ENCODE data around the gene CDH23.

CDH23 gene

DNA sequence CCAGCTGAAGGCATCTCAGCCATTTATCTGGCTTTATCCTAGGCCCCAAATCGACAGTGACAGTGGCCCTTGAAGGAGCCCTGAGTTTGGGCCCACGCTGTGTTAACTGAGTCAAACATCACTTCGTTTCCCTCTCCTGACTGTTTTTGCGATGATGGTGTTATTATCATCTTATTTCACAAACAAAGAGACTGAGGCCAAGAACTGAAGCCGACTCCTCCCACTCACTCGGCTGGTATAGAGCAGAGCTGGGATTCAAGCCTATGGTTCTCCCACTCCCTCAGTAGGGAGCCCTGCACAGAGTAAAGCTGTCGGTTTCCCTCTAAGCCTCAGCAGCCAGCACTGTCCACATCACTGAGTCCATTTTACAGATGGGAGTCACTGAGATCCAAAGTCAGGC is 141.0 kb downstream of the CDH23 start:
- DNase-seq (ENCODE audit: low read depth): no peak

- no peak for DNase-seq (ENCODE audit: low read depth)
Measured at GRCh38 chr10:71538608-71539260, 142.0 kb downstream of the CDH23 start.

GRCh38 chr10:71539442-71540118 is 142.9 kb downstream of the CDH23 start:
- no peak for DNase-seq (ENCODE audit: low read depth)

DNA sequence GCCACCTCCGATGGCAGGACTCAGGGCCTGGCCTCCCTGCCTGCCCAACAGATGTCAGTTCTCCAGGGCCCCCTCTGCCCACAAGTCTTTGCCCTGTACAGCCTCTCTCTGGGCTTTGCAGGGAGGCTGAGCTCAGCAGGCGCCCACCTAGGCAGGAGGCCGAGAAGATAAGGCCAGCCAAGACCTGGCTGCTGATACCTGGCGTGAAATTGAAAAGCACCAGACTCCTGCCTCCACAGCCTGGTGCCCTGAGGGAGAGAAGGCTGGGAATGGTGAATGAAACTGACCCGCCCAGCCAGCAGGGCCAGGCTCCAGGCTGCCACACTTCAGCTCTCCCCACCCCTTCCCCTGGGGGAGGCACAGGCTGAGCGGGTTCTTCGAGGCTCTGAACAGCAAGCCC is 145.8 kb downstream of the CDH23 start:
- no peak for DNase-seq (ENCODE audit: low read depth)

- DNase-seq (ENCODE audit: low read depth): no peak
Measured at GRCh38 chr10:71543608-71544170, 147.0 kb downstream of the CDH23 start.

GRCh38 chr10:71545001-71545400 is 148.3 kb downstream of the CDH23 start:
- no peak for DNase-seq (ENCODE audit: low read depth)

DNA sequence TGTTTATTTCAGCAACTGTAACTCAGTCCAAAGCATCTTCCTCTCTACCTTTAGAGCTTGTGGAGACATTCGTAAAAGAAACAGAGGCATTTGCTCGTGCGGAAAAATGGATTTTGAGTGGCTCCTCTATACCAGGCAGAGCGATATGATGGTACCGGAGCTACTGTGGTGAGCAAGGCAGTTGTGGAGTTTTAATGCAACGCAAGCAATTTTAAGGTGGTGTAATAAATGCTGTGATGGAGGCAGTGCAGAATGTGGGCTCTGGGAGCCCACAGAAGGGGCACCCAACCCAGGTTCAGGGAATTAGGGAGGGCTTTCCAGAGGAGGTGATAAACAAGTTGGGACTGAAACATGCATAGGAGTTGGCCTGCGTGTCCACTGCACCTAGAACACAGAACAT is 149.5 kb downstream of the CDH23 start:
- DNase-seq (ENCODE audit: low read depth): no peak

GRCh38 chr10:71547312-71547711 is 150.6 kb downstream of the CDH23 start:
- DNase-seq (ENCODE audit: low read depth): no peak

DNA sequence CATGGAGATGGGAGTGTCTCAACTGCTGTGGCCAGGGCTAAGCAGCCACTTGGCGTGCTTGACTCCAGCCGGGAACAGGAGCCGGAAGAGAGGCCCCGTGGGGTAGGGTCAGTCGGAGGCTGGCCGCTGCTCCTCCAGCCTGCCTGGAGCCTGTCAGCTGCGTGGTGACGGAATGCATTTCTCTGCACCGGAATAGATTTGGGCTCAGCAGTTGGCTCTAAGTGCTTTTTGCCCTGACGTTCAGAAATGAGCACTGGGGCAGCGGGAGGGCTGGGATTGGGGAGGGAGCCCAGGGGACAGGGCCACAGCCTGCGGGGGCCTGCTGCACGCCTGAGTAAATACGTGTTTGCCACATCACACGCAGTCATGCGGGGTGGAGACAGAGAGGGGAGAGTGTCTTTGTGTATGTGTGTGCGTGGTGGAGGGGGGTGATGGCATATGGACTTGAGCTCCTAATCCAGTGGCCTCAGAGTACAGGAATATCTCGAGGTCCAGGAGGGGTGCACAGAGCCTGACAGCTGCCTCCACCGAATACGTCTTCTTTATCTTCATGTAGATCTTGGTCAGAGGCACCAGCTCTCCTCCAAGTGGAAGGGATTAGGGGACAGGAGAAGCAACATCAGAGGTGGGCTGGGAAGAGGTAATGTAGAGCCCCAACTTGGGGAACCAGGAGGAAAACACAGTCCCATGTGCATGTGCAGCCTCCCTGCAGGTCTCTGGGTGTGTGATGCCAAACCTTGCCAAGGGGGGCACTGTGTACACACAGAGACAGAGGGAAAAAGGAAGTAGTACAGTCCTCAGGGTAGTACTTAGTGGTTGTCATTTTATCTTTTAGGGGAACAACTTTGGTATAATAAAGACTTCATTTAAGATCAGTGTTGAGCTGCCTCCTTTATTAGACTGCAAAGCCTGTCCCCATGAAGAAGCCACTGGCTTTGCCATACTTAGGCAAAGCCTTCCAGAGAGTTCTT is 151.4 kb downstream of the CDH23 start:
- no peak for DNase-seq (ENCODE audit: low read depth)

- no peak for DNase-seq (ENCODE audit: low read depth)
Measured at GRCh38 chr10:71549766-71550533, 153.2 kb downstream of the CDH23 start.

GRCh38 chr10:71550628-71551027 is 153.9 kb downstream of the CDH23 start:
- DNase-seq (ENCODE audit: low read depth): no peak

GRCh38 chr10:71551970-71552369 is 155.2 kb downstream of the CDH23 start:
- DNase-seq (ENCODE audit: low read depth): no peak

- DNase-seq (ENCODE audit: low read depth): no peak
Measured at GRCh38 chr10:71553432-71553831, 156.7 kb downstream of the CDH23 start.

GRCh38 chr10:71554671-71555070 is 158.0 kb downstream of the CDH23 start:
- no peak for DNase-seq (ENCODE audit: low read depth)

- DNase-seq (ENCODE audit: low read depth): no peak
Measured at GRCh38 chr10:71555087-71555723, 158.5 kb downstream of the CDH23 start.

GRCh38 chr10:71555724-71556119 is 159.0 kb downstream of the CDH23 start:
- DNase-seq (ENCODE audit: low read depth): no peak

DNA sequence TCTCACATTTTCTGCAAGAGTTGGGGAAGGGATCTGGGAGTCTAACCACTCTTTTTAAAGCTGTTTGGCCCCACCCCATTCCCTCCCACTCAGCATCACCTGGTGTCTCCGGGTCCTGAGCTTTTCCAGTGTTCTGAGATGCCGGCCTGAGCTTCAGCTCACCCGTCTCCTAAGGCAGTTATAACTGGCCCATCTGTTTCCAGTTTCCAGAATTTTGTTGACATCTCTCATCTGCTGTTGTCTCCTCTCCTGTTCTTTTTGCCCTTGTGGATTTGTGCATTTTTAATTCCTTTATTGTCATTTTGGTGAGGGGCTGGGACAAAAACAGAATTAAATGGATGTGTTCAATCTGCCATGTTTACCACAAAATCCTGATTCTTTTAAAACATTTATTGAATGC is 162.3 kb downstream of the CDH23 start:
- DNase-seq (ENCODE audit: low read depth): no peak

DNA sequence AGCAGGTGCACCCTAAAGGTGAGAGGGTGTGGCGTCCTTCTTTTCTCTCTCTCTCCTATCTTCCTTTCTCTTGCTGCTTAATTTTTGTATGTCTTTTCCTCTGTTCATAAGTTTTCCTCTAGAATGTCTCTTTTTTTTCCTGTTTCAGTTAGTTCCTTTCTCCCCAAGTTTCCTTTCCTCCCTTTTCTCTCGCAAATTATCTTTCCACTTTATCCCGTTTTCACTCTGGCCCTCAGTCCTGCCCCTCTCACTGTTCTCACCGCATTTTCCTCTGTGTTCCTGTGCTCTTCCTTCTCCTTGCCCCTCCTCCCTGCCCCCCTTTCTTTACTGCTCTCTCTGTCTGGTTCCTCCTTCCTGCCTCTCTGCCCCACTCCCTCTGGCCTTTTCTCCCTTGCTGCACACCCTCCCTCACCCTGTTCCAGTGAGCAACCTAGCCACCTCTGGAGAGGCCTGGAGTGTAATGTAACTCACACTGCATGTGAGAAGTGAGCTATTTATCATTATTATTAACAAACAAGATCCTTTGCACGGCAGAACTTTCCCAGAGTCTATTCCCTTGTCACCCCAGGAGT is 164.4 kb downstream of the CDH23 start:
- no peak for DNase-seq (ENCODE audit: low read depth)

- no peak for DNase-seq (ENCODE audit: low read depth)
Measured at GRCh38 chr10:71562181-71562580, 165.5 kb downstream of the CDH23 start.

GRCh38 chr10:71562904-71563303 is 166.2 kb downstream of the CDH23 start:
- no peak for DNase-seq (ENCODE audit: low read depth)

Measured in stimulated activated CD4-positive, alpha-beta T cell treated with anti-CD3 and anti-CD28 coated beads, Interleukin-2, amount 100 ng/mL, for 4 hours (primary cell).